C4-2B (cell line): Measurements from ENCODE around the gene RTF1.
"Not testable (repeated sequence)": the region's sequence is repeated elsewhere in the genome, so short reads cannot be mapped to it uniquely, and the experiment has no call there.

Experiments
- H3K27ac ChIP-seq: fragments of 450-650 bp; 2 replicates; pipeline ENCODE4 v1.5.1; 2017
- ZFX ChIP-seq: fragments of 450-650 bp; IDR thresholded peaks from 2 replicates; pipeline ENCODE4 v1.6.1; 2017
- TF ChIP-seq, protein P1 (sequence below): fragments of 450-650 bp; conservative IDR thresholded peaks from 2 replicates; pipeline ENCODE4 v1.5.1; 2017; ENCODE audit warnings: mild to moderate bottlenecking

Gene RTF1

DNA sequence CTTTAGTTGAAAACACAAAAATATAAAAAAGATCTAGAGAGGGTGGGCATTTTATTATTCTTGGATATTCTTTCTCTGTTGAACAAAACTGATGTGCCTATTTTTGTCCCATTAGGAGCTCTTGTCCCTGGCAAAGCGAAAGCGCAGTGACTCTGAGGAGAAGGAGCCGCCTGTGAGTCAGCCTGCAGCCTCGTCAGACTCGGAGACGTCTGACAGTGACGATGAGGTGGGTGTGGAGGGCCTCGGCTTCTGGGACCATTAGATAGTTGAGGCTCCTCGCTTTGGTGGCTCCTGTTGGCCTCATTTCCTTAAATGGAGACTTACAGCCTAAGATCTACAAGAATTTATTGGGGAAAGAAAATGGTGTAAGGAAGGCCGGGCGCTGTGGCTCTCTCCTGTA lies 21.3 kb downstream of the RTF1 start:
- no peak overlapping the region for H3K27ac ChIP-seq

DNA sequence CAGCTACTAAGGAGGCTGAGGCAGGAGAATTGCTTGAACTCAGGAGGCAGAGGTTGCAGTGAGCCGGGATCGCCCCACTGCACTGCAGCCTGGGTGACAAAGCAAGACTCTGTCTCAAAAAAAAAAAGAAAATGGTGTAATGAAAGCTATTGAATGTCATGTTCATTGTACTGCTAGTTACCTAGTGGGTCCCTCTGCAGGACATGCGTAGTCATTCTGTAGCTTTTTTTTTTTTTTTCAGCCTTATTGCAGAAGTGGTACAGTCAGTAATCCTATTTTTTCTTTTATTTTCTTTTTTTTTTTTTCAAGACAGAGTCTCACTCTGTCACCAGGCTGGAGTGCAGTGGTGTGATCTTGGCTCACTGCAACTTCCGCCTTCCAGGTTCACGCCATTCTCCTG lies 21.9 kb downstream of the RTF1 start:
- not testable (repeated sequence) for H3K27ac ChIP-seq

More for the DNA sequence above, 21.3 kb downstream of the RTF1 start:
- TF ChIP-seq, protein P1, sequence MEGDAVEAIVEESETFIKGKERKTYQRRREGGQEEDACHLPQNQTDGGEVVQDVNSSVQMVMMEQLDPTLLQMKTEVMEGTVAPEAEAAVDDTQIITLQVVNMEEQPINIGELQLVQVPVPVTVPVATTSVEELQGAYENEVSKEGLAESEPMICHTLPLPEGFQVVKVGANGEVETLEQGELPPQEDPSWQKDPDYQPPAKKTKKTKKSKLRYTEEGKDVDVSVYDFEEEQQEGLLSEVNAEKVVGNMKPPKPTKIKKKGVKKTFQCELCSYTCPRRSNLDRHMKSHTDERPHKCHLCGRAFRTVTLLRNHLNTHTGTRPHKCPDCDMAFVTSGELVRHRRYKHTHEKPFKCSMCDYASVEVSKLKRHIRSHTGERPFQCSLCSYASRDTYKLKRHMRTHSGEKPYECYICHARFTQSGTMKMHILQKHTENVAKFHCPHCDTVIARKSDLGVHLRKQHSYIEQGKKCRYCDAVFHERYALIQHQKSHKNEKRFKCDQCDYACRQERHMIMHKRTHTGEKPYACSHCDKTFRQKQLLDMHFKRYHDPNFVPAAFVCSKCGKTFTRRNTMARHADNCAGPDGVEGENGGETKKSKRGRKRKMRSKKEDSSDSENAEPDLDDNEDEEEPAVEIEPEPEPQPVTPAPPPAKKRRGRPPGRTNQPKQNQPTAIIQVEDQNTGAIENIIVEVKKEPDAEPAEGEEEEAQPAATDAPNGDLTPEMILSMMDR = no peak
- no peak for TF ChIP-seq ZFX

DNA sequence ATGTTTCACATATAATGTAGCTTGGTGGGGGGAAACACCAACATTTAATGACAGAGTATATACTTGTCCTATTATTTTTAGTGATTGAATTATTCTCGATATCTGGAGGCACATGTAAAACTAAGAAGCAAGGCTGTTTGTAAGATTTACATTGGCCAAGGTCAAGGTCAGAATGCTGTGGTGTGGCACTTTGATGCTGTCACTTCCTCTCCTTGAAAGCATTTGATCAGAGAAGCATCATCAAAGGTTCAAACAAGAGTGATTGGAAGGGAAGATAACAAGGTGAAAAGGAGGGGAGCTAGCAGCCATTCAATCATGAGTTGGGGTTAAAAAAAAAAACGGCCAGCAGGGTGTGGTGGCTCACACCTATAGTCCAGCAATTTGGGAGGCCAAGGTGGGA lies 26.4 kb downstream of the RTF1 start:
- TF ChIP-seq ZFX = no peak
- TF ChIP-seq, protein P1 = no peak
- no peak overlapping the region for H3K27ac ChIP-seq

DNA sequence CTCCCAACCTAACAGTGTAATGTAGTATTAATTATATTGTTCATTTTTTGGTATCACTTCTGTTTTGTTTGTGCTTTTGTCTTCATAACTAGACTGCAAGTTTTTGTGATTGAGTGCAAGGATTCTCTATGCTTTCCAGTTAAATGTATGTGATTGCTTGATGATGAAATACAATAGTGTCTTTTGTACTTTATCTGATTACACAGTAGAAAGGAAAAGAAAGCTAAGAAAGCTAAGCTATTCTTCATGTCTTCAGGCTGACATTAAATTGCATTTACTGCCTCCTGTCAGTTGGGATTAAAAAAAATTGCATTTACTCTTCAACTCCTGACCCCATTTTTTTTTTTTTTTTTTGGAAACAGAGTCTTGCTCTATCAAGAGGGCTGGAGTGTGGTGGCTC lies 28.5 kb downstream of the RTF1 start:
- no peak overlapping the region for H3K27ac ChIP-seq
- TF ChIP-seq, protein P1 = no peak
- TF ChIP-seq ZFX = no peak

DNA sequence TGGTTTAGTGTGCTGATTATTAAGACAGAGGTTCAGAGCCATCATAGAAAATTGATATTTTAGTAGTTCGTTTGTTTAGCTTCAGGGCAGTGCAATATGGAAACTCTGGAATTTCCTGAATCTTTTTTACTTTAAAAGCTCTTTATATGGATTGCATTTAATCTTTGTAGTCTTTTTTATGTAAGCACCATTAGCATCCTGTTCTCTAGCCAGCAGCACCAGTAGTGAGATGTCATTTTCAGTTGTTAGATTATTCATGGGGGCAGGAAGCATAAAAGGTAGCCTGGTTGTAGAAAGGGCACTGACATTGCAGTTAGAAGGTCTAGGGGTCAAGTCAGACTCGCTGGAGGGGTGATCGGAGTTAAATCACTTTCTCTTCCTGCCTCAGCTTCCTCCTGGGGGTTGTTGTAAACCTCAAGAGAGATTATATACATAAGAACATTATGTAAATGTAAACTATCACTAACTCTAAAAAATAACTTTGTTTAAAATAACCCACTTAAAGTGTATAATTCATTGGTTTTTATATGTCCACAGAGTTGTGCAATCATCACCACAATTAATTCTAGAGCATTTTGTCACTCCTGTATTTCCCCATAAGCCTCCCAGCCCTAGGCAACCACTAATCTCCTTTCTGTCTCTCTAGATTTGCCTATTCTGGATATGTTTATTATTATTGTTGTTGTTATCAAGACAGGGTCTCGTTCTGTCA lies 45.3 kb downstream of the RTF1 start:
- TF ChIP-seq, protein P1 = no peak
- no peak for TF ChIP-seq ZFX
- no peak overlapping the region for H3K27ac ChIP-seq

DNA sequence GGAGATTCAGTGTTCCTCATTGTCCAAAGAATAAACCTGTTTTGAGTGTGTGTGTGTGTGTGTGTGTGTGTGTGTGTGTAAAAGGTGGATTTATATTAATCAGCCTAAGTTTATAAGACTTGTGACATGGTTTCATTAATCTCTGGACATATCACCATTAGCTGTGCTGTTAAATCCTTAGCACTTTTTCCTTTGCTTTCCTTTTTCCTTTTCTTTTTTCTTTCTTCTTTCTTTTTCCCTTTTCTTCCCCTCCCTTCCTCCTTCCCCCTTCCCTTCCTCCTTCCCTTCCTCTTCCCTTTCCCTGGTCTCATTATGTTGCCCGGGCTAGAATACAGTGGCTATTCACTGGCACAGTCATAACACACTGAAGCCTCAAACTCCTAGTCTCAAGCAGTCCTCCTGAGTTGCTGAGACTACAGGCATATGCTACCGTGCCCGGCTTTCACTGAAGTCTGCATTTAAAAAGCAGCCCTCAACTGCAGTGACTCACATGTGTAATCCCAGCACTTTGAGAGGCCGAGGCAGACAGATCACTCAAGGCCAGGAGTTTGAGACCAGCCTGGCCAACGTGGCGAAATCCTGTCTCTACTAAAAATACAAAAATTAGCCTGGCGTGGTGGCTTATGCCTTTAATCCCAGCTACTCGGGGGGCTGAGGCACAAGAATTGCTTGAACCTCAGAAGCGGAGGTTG lies 48.1 kb downstream of the RTF1 start:
- no peak overlapping the region for H3K27ac ChIP-seq
- no peak for TF ChIP-seq ZFX
- TF ChIP-seq, protein P1 = no peak

DNA sequence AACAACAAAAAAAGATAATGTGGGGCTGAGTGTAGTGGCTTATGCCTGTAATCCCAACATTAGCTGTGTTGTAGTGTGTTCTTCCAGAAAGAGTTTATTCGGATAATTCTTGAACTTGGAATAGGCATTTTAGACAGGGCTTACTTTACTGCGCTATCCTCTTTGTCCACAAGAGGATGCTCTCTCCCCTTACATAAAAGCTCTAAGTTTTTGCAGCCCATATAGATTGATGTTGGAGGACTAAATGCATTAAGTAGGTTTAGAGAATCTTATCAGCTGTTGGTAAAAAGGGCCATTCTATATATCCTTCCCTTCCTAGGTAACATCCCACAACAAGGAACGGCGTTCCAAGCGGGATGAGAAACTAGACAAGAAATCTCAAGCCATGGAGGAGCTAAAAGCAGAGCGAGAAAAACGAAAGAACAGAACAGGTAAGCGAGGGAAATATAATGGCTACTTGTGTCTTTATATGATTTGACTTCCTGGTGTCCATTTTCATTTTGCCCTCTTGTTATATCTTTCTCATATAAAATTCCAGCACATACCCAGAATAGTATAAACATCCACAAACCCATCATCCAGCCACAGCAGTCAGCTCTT lies 49.0 kb downstream of the RTF1 start:
- no peak overlapping the region for H3K27ac ChIP-seq

More for the DNA sequence above, 49.0 kb downstream of the RTF1 start:
- no peak for TF ChIP-seq ZFX
- TF ChIP-seq, protein P1 = peak; percentile 100
